ENCODE measurements around the gene TWSG1.
A peak's percentile ranks its signal among the peaks of the same experiment; 100 is the strongest.
"Not testable (repeated sequence)": the region's sequence is repeated elsewhere in the genome, so short reads cannot be mapped to it uniquely, and the experiment has no call there.

TWSG1 gene

GRCh38 chr18:9428862-9429661, 94.5 kb downstream of the TWSG1 start:
- no peak for DNase-seq

- DNase-seq: no peak
Measured at GRCh38 chr18:9429662-9429993, 95.1 kb downstream of the TWSG1 start.

DNA sequence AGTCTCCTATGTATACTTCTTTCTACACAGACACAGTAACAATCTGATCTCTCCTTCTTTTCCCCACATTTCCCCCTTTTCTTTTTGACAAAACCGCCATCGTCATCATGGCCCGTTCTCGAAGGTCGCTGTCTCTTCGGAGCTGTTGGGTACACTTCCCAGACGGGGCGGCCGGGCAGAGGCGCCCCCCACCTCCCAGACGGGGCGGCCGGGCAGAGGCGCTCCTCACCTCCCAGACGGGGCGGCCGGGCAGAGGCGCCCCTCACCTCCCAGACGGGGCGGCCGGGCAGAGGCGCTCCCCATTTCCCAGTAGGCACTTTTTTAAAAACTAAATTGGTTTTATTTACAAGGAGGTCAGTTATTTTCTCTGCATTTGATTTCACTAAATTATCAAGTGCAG, 95.7 kb downstream of the TWSG1 start:
- not testable (repeated sequence) for DNase-seq

GRCh38 chr18:9431296-9431695, 96.7 kb downstream of the TWSG1 start:
- no peak for DNase-seq

- peak; percentile 22 to 33 (median 25) for DNase-seq
Measured at GRCh38 chr18:9433122-9433521, 98.5 kb downstream of the TWSG1 start.

DNA sequence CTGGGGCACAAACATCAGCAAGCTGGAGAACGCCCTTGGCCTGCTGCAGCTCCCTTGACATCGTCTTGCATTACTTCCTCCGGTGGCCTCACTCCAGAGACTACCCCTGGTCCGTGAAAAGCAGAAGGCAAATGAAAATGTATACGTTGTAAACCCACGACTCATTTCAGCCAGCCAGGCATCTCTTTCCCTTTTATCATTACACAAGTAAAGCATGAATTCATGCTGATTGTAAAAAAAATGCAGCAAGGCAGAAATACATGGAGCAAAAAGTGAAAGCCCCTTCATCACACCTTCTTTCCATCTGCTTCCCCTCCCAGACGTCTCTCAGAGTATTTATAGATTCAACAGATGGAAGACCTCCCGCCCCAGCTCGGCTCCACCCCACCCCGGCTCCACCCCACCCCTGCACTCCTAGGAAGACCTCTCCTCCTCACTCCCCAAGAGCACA, 99.1 kb downstream of the TWSG1 start:
- DNase-seq: peak; percentile 8 to 21 (median 11)

- no peak for DNase-seq
Measured at GRCh38 chr18:9434122-9434701, 99.6 kb downstream of the TWSG1 start.

DNA sequence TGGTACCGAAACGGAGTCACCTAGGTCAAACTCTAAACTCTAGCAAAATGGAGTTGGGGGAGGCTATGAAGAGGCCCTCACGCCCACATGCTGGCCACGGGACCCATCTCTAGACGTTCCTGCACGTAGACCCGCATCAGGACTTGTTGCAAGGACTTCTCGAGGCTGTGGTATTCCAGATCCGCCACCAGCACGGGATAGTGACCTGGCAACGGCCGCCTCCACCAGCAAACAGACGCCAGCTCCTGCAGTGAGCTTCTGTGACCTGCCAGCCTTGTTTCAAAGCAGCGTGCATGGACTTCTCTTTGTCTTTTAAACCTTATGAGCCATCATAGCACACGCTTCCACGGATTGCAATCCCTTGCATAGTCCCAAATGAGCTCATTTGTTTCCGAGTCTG, 100.5 kb downstream of the TWSG1 start:
- no peak for DNase-seq

- DNase-seq: no peak
Measured at GRCh38 chr18:9436206-9436929, 101.8 kb downstream of the TWSG1 start.

DNA sequence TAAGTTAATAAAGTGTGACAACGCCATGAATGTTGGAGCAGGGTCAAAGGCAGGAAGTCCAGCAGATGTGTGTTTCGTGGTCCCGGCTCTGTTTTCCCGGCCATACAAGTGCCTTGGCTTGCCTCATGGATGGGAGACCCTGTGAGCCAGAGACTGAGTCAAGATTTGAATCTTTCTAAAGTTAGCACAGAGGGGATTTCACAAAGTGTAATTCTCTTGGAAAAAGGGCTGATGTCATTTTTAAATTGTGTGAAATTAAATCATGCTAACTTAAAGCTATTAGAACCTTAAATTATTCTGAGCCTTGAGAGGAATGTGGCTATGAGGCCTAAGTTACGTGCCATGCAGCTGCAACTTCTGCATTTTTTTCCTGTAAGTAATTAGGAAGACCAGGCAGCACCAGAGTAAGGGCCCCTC, 102.5 kb downstream of the TWSG1 start:
- peak; percentile 24 to 71 (median 27) for DNase-seq

GRCh38 chr18:9437672-9438071, 103.1 kb downstream of the TWSG1 start:
- DNase-seq: no peak

GRCh38 chr18:9441061-9441460, 106.5 kb downstream of the TWSG1 start:
- no peak for DNase-seq

DNA sequence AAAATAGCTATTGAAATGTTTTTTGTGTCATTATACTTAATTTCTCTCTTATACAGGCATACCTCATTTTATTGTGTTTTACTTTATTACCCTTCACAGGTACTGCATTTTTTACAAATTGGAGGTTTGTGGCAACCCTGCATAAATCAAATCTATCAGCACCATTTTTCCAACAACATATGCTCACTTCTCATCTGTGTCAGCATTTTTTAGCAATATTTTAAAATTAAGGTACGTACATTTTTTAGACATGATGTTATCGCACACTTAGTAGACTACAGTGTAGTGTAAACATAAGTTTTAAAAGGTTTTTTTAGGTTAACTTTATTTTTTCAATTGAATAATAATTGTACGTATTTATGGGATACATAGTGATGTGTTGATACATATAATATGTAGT, 110.0 kb downstream of the TWSG1 start:
- DNase-seq: no peak

- DNase-seq: no peak
Measured at GRCh38 chr18:9446839-9447238, 112.3 kb downstream of the TWSG1 start.

- no peak for DNase-seq
Measured at GRCh38 chr18:9447334-9447733, 112.8 kb downstream of the TWSG1 start.

- DNase-seq: no peak
Measured at GRCh38 chr18:9449600-9450414, 115.2 kb downstream of the TWSG1 start.

DNA sequence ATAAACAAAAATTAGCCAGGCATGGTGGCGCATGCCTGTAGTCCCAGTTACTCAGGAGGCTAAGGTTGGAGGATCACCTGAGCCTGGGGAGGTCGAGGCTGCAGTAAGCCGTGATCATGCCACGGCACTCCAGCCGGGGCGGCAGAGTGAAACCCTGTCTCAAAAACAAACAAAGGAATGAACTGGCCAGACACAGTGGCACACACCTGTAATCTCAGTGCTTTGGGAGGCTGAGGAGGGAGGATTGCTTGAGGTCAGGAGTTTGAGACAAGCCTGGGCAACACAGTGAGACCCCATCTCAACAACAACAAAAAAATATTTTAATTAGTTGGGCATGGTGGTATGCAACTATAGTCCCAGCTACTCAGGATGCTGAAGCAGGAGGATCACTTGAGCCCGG, 116.3 kb downstream of the TWSG1 start:
- DNase-seq: not testable (repeated sequence)
